GM18505 (cell line): Measurements from ENCODE around the gene CYGB.
A peak's percentile ranks its signal among the peaks of the same experiment; 100 is the strongest.

Experiments used
- ATAC-seq: cut with Tn5 transposase; IDR thresholded peaks from one replicate; pipeline ENCODE4 v1.9.1; 2021; ENCODE audit not compliant: unreplicated experiment
- POLR2A ChIP-seq: IDR thresholded peaks from 4 replicates; pipeline ENCODE4 v1.6.1; 2011; ENCODE audit warnings: borderline replicate concordance; ENCODE audit not compliant: insufficient read depth, insufficient read length; ENCODE audit errors: extremely low read depth

Gene CYGB

GRCh38 chr17:76484228-76484725 lies 53.2 kb downstream of the CYGB start:
- no peak for TF ChIP-seq POLR2A

DNA sequence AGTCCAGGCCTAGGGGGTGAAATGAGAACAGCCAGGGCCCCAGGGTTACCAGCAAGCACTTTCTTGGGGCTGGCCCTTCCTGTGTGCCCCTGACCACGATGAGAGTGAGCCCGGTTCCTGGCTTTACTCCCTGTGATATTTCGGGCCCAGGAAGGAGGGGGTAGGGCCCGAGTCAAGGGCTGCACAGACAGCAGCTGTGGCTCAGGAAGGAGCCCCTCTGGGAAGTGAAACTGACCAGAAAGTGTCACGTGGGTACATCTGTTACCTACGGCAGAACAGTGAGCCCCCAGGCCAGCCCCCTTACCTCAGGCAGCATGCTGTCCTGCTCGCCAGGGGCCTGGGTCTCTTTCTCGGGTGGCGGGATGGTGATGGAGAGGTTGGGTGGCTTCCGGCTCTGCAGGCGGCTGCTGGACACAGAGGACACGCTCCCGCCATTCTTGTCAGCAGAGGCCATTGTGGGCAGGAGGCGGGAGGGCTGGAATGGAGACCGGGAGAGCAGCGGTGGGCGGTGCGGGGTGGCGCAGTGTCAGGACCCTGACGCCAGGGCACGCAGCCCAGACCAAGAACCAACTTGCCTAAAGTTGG lies 56.3 kb downstream of the CYGB start:
- ATAC-seq, result peak; percentile 47
- TF ChIP-seq POLR2A, result peak; percentile 57

More at GRCh38 chr17:76484228-76484725, 53.2 kb downstream of the CYGB start:
- ATAC-seq, result no peak

- peak; percentile 12 for ATAC-seq
- no peak for TF ChIP-seq POLR2A
Measured at GRCh38 chr17:76480632-76481031, 56.9 kb downstream of the CYGB start.

DNA sequence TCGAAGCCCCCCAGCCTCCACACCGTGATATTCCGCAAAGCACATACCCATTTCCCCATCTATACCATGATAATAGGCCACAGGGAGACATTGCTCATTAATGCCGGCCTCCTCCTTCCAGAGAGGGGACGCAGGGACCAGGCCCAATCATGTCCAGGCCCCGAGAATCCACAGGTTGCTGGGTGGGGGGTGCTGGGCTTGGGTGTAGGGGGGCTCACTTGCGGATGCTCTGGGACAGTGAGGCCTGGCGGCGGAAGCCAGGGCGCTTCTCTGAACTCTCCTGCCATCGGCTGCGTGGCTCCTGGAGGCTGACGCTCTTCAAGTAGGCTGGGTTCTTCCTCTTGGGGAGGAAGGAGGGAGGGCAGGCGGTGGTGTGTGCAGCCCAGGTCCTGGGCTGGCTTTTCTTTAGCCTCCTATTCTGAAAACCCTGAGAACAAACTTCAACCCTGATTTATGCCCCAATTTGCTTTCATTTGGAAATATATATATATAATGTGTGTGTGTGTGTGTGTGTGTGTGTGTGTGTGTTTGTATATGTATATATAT lies 57.9 kb downstream of the CYGB start:
- TF ChIP-seq POLR2A, result no peak
- ATAC-seq, result no peak

- no peak for ATAC-seq
- TF ChIP-seq POLR2A, result no peak
Measured at GRCh38 chr17:76478730-76479514, 58.6 kb downstream of the CYGB start.

- ATAC-seq, result no peak
- peak; percentile 2 for TF ChIP-seq POLR2A
Measured at GRCh38 chr17:76478097-76478496, 59.4 kb downstream of the CYGB start.

- no peak for TF ChIP-seq POLR2A
- ATAC-seq, result no peak
Measured at GRCh38 chr17:76477576-76477975, 59.9 kb downstream of the CYGB start.
